ENCODE measurements around the gene FLT4.

Gene FLT4

DNA sequence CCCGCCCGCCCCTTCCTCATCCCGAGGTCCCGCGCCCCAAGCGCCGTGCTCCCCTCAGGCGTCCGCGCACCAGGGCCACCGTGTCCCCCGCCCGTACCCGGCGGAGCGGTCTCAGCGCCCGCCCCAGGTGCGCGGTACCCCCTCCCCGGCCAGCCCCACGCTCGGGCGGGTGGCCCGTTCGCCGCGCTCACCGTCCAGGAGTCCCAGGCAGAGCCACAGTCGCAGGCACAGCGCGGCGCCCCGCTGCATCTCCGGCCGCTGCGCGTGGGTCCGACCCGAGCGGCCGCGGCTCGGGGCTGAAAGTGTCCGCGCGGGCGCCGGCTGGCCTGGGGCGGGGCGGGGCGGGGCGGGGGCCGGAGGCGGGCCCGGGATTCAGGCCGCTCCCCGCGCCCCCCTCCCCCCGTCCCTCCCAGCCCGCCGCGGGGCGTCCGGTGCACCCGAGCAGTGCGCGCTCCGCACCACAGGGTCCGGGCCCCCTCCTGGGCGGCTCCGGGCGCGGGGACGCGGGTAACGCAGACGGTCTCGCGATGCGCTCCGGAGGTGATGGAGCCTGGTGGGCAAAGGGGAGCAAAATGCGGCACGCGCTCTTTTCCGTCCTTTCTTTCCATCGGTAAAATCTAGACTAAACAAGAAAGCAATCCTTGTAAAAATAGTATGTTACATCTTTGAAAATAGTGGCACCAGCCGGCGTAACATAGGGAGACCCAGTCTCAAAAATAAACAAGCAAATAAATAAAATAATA is at the start of gene FLT4:
FLT4 (minus strand) TSS at position 304 of the 743 bp plus-strand sequence; CDS start at position 249, 55 bp downstream.
- Histone ChIP-seq H3K27me3 (ENCODE audit: control insufficient read depth, insufficient read depth, low read length) (no peaks in the 10 kb centered on the region), H3K79me2 (no peaks in the 10 kb centered on the region), H3K4me3 (ENCODE audit: low read depth, low read length) (peak within 1 kb of the TSS; percentile 40), H2AFZ (peak within 1 kb of the TSS; percentile 58), H3K9me3 (ENCODE audit: control insufficient read depth, low read length) (no peaks in the 10 kb centered on the region), H3K27ac (no peak within 1 kb of the TSS), H3K9ac (no peak within 1 kb of the TSS), H3K4me2 (ENCODE audit: low read length) (peak within 1 kb of the TSS; percentile 73), H3K36me3 (ENCODE audit: control insufficient read depth, insufficient read depth, low read length) (no peaks in the 10 kb centered on the region), H3K4me1 (no peaks in the 10 kb centered on the region)
- TF ChIP-seq, protein P1, sequence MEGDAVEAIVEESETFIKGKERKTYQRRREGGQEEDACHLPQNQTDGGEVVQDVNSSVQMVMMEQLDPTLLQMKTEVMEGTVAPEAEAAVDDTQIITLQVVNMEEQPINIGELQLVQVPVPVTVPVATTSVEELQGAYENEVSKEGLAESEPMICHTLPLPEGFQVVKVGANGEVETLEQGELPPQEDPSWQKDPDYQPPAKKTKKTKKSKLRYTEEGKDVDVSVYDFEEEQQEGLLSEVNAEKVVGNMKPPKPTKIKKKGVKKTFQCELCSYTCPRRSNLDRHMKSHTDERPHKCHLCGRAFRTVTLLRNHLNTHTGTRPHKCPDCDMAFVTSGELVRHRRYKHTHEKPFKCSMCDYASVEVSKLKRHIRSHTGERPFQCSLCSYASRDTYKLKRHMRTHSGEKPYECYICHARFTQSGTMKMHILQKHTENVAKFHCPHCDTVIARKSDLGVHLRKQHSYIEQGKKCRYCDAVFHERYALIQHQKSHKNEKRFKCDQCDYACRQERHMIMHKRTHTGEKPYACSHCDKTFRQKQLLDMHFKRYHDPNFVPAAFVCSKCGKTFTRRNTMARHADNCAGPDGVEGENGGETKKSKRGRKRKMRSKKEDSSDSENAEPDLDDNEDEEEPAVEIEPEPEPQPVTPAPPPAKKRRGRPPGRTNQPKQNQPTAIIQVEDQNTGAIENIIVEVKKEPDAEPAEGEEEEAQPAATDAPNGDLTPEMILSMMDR (IDR thresholded peaks at IDR 0.05): no peak

DNA sequence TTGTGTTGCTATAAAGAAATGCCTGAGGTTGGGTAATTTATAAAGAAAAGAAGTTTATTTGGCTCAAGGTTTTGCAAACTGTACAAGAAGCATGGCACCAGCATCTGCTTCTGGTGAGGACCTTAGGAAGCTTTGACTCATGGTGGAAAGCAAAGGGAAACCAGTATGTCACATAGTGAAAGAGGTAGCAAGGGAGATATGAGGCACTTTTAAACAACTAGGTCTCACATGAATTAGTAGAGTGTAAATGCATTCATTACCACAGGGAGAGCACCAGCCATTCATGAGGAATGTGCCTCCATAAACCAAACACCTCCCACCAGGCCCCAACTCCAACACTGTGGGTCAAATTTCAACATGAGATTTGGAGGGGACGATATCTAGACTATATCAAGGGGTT is 49.6 kb upstream of the FLT4 start:
- TF ChIP-seq, protein P1 (IDR thresholded peaks at IDR 0.05): no peak
- Histone ChIP-seq H3K36me3 (ENCODE audit: control insufficient read depth, insufficient read depth, low read length) (no peaks in the 10 kb centered on the region), H3K9ac (no peak overlapping the region), H3K27ac (no peak overlapping the region), H3K9me3 (ENCODE audit: control insufficient read depth, low read length) (no peaks in the 10 kb centered on the region), H3K4me1 (no peaks in the 10 kb centered on the region), H3K27me3 (ENCODE audit: control insufficient read depth, insufficient read depth, low read length) (no peaks in the 10 kb centered on the region), H3K4me3 (ENCODE audit: low read depth, low read length) (no peak overlapping the region), H3K79me2 (no peaks in the 10 kb centered on the region), H3K4me2 (ENCODE audit: low read length) (no peak overlapping the region), H2AFZ (no peak overlapping the region)

DNA sequence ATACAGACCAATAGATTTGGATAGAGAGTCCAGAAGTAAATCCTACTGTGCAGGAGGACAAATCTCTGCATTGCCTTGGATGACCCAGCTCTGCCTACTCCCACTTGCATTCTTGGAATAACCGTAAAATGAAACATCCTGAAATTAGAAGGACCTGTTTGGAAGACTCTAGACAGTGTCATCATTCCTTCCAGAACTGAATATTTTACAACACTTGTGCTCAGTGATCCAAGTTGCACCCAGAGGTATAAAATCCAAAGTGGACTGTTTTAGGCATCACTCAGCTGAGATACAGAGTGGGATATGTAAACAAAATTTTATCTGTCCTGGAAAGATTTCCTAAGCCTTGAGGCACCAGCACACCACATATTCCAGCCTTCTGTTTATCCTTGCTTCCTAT is 46.7 kb upstream of the FLT4 start:
- Histone ChIP-seq H3K4me2 (ENCODE audit: low read length) (no peak overlapping the region), H3K36me3 (ENCODE audit: control insufficient read depth, insufficient read depth, low read length) (no peaks in the 10 kb centered on the region), H3K79me2 (no peaks in the 10 kb centered on the region), H3K9me3 (ENCODE audit: control insufficient read depth, low read length) (no peaks in the 10 kb centered on the region), H3K27me3 (ENCODE audit: control insufficient read depth, insufficient read depth, low read length) (no peaks in the 10 kb centered on the region), H3K4me1 (no peaks in the 10 kb centered on the region), H3K4me3 (ENCODE audit: low read depth, low read length) (no peak overlapping the region), H3K27ac (no peak overlapping the region), H2AFZ (no peak overlapping the region), H3K9ac (no peak overlapping the region)
- TF ChIP-seq, protein P1 (IDR thresholded peaks at IDR 0.05): no peak

DNA sequence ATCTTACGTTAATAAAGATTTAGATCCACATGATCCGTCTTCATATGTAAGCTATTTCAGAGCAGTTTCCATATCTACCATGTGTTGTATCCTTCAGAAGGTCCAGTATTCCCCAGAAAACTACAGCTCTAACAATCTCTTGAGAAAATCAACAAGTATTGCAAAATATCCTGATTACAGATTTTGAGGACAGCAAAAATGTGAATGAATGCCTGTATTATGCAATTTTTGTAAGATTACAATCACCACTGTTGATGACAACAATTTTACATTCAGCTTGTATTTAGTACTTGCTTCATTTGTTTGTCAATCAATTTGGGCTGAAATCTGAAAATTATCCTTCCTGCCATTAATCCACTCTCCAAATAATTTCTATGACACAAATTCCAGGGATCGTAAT is 43.0 kb upstream of the FLT4 start:
- Histone ChIP-seq H3K27me3 (ENCODE audit: control insufficient read depth, insufficient read depth, low read length) (no peaks in the 10 kb centered on the region), H3K4me3 (ENCODE audit: low read depth, low read length) (no peak overlapping the region), H3K9ac (no peak overlapping the region), H3K27ac (no peak overlapping the region), H3K9me3 (ENCODE audit: control insufficient read depth, low read length) (no peaks in the 10 kb centered on the region), H3K79me2 (no peaks in the 10 kb centered on the region), H3K36me3 (ENCODE audit: control insufficient read depth, insufficient read depth, low read length) (no peaks in the 10 kb centered on the region), H3K4me2 (ENCODE audit: low read length) (no peak overlapping the region), H2AFZ (no peak overlapping the region), H3K4me1 (no peaks in the 10 kb centered on the region)
- TF ChIP-seq, protein P1 (IDR thresholded peaks at IDR 0.05): no peak

DNA sequence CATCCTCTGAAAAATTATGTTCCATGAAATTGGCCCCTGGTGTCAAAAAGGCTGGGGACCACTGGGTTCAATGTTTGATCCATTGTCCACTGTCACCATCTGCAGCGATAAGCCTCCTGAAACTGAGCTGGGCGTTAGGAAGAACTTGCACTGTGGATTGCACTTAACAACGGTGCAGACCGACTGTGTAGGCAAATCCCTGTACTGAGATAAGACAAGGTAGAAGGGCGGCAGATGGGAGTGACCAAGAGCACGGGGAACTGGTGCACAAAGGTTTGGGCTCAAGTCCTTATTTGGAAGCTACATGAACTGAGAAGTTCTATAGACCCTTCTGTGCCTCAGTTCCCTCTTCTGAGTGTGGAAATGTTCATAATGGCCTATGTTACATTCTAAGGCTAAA is 41.6 kb upstream of the FLT4 start:
- Histone ChIP-seq H3K79me2 (no peaks in the 10 kb centered on the region), H3K36me3 (ENCODE audit: control insufficient read depth, insufficient read depth, low read length) (no peaks in the 10 kb centered on the region), H3K27me3 (ENCODE audit: control insufficient read depth, insufficient read depth, low read length) (no peaks in the 10 kb centered on the region), H3K4me3 (ENCODE audit: low read depth, low read length) (no peak overlapping the region), H3K4me2 (ENCODE audit: low read length) (no peak overlapping the region), H3K9me3 (ENCODE audit: control insufficient read depth, low read length) (no peaks in the 10 kb centered on the region), H3K4me1 (no peaks in the 10 kb centered on the region), H3K27ac (no peak overlapping the region), H2AFZ (no peak overlapping the region), H3K9ac (no peak overlapping the region)
- TF ChIP-seq, protein P1 (IDR thresholded peaks at IDR 0.05): no peak

Measured in parathyroid adenoma (tissue), 2 donors.